ENCODE measurements around the gene NTN3. TPM values are rescaled to one million over a fixed set of nuclear protein-coding genes. Genes with fewer than 3 reads are reported as not detected.

NTN3 gene
- total RNA-seq (2022; extraction: Qiagen RNA extraction; ENCODE audit: low read depth): 0.06 TPM in 1 of 5 replicates, not detected in the others

GRCh38 chr16:2471016-2471652 is at the start of gene NTN3:
Gene NTN3 (plus strand): TSS chr16:2471297. CDS start chr16:2471702, 405 bp downstream.

GRCh38 chr16:2429034-2429770 is 41.9 kb upstream of the NTN3 start, which contains the start of gene CCNF:
Gene CCNF (plus strand): TSS chr16:2429447. CDS start chr16:2429482, 35 bp downstream.

GRCh38 chr16:2459647-2460390 is 11.3 kb upstream of the NTN3 start, which contains the start of gene TEDC2:
Gene TEDC2 (plus strand): TSS chr16:2460109. CDS start chr16:2460145, 36 bp downstream.

GRCh38 chr16:2474877-2475412 is 3.8 kb downstream of the NTN3 start, which contains the start of gene TBC1D24:
Gene TBC1D24 (plus strand): TSS chr16:2475127. CDS start chr16:2496149, 21,022 bp downstream.

GRCh38 chr16:2513405-2514332 is 42.6 kb downstream of the NTN3 start, which contains the start of gene ATP6V0C:
Gene ATP6V0C (plus strand): TSS chr16:2513952. CDS start chr16:2514104, 152 bp downstream.

GRCh38 chr16:2520097-2520783 is 49.1 kb downstream of the NTN3 start, which contains the start of gene AMDHD2:
Gene AMDHD2 (plus strand): TSS chr16:2520371. CDS start chr16:2520459, 88 bp downstream.

Other genes starting within 250 kb of the NTN3 start
- gene E4F1, start 247.7 kb upstream of the NTN3 start, total RNA-seq (2022; extraction: Qiagen RNA extraction; ENCODE audit: low read depth): 18.9 to 27.2 TPM (median 22.9 TPM) in 5 replicates
- gene DNASE1L2, start 234.9 kb upstream of the NTN3 start, total RNA-seq (2022; extraction: Qiagen RNA extraction; ENCODE audit: low read depth): 1.0 to 1.7 TPM (median 1.3 TPM) in 5 replicates
- 47.8 to 89.4 TPM (median 82.1 TPM) in 5 replicates for gene ECI1, start 219.7 kb upstream of the NTN3 start, total RNA-seq (2022; extraction: Qiagen RNA extraction; ENCODE audit: low read depth)
- gene RNPS1, start 203.2 kb upstream of the NTN3 start, total RNA-seq (2022; extraction: Qiagen RNA extraction; ENCODE audit: low read depth): 250 to 296 TPM (median 262 TPM) in 5 replicates
- gene ABCA3, start 130.6 kb upstream of the NTN3 start, total RNA-seq (2022; extraction: Qiagen RNA extraction; ENCODE audit: low read depth): 15.1 to 19.9 TPM (median 16.6 TPM) in 5 replicates
- 20.1 to 24.7 TPM (median 22.5 TPM) in 5 replicates for gene CCNF, start 41.9 kb upstream of the NTN3 start, total RNA-seq (2022; extraction: Qiagen RNA extraction; ENCODE audit: low read depth)
- 18.3 to 23.7 TPM (median 21.3 TPM) in 5 replicates for gene TEDC2, start 11.2 kb upstream of the NTN3 start, total RNA-seq (2022; extraction: Qiagen RNA extraction; ENCODE audit: low read depth)
- 5.0 to 9.6 TPM (median 7.8 TPM) in 5 replicates for gene TBC1D24, start 3.8 kb downstream of the NTN3 start, total RNA-seq (2022; extraction: Qiagen RNA extraction; ENCODE audit: low read depth)
- 139 to 302 TPM (median 247 TPM) in 5 replicates for gene ATP6V0C, start 42.7 kb downstream of the NTN3 start, total RNA-seq (2022; extraction: Qiagen RNA extraction; ENCODE audit: low read depth)
- 20.0 to 27.6 TPM (median 23.5 TPM) in 5 replicates for gene AMDHD2, start 49.1 kb downstream of the NTN3 start, total RNA-seq (2022; extraction: Qiagen RNA extraction; ENCODE audit: low read depth)
- gene CEMP1, start 60.1 kb downstream of the NTN3 start, total RNA-seq (2022; extraction: Qiagen RNA extraction; ENCODE audit: low read depth): 0.08 TPM in 1 of 5 replicates, not detected in the others
- gene PDPK1, start 66.7 kb downstream of the NTN3 start, total RNA-seq (2022; extraction: Qiagen RNA extraction; ENCODE audit: low read depth): 19.8 to 25.7 TPM (median 22.4 TPM) in 5 replicates
- gene KCTD5, start 211.2 kb downstream of the NTN3 start, total RNA-seq (2022; extraction: Qiagen RNA extraction; ENCODE audit: low read depth): 37.7 to 45.1 TPM (median 42.1 TPM) in 5 replicates
- 1.0 to 1.6 TPM (median 1.3 TPM) in 5 replicates for gene PRSS27, start 248.9 kb downstream of the NTN3 start, total RNA-seq (2022; extraction: Qiagen RNA extraction; ENCODE audit: low read depth)

Data from A549 treated with CpdA at 1 μM for 4 hours (cell line).